BLaER1 (cell line): Measurements from ENCODE around the gene ARHGEF10L.
A peak's percentile ranks its signal among the peaks of the same experiment; 100 is the strongest.

ENCODE experiments used
- H3K27ac ChIP-seq: shearing (Covaris generic); formaldehyde crosslinking; 2 replicates; pipeline ENCODE4 v1.8.1; 2022
- H3K27me3 ChIP-seq: shearing (Covaris generic); formaldehyde crosslinking; 2 replicates; pipeline ENCODE4 v1.8.1; 2022
- H3K36me3 ChIP-seq: shearing (Covaris generic); formaldehyde crosslinking; 2 replicates; pipeline ENCODE4 v1.8.1; 2022
- H3K4me1 ChIP-seq: shearing (Covaris generic); formaldehyde crosslinking; 2 replicates; pipeline ENCODE4 v1.8.1; 2022
- H3K4me2 ChIP-seq: shearing (Covaris generic); formaldehyde crosslinking; 2 replicates; pipeline ENCODE4 v1.8.1; 2022
- H3K4me3 ChIP-seq: shearing (Covaris generic); formaldehyde crosslinking; 2 replicates; pipeline ENCODE4 v1.8.1; 2022
- H3K9ac ChIP-seq: shearing (Covaris generic); formaldehyde crosslinking; 2 replicates; pipeline ENCODE4 v1.8.1; 2022
- H3K9me3 ChIP-seq: shearing (Covaris generic); formaldehyde crosslinking; 2 replicates; pipeline ENCODE4 v1.8.1; 2022
- H4K20me1 ChIP-seq: shearing (Covaris generic); formaldehyde crosslinking; 2 replicates; pipeline ENCODE4 v1.8.1; 2022
- Cebpa-rat ChIP-seq: shearing (Covaris generic); IDR thresholded peaks from 2 replicates; pipeline ENCODE4 v1.8.1; 2022

Gene ARHGEF10L

GRCh38 chr1:17561247-17561548 is 21.7 kb downstream of the ARHGEF10L start:
- Histone ChIP-seq H3K9ac (0 out of 2 replicates have a peak overlapping the region, but pooled peaks have one; percentile 27), H3K4me3 (no peak overlapping the region), H3K4me1 (peaks cover 54% of the 10 kb centered on the region), H3K27ac (peak overlapping the region; percentile 52), H3K27me3 (no peaks in the 10 kb centered on the region), H3K36me3 (no peaks in the 10 kb centered on the region), H3K4me2 (peak overlapping the region; percentile 56), H3K9me3 (no peaks in the 10 kb centered on the region), H4K20me1 (peaks cover 100% of the 10 kb centered on the region)
- TF ChIP-seq Cebpa-rat: no peak

GRCh38 chr1:17561561-17561985 is 22.1 kb downstream of the ARHGEF10L start:
- no peak overlapping the region for H3K4me3 ChIP-seq
- H3K4me2 ChIP-seq: peak overlapping the region; percentile 56; the same call in 1 of the 2 replicates
- H3K36me3 ChIP-seq: no peaks in the 10 kb centered on the region
- no peaks in the 10 kb centered on the region for H3K9me3 ChIP-seq
- TF ChIP-seq Cebpa-rat: no peak
- peak overlapping the region; percentile 52 for H3K27ac ChIP-seq
- 0 out of 2 replicates have a peak overlapping the region, but pooled peaks have one; percentile 19 for H3K9ac ChIP-seq
- peaks cover 100% of the 10 kb centered on the region for H4K20me1 ChIP-seq
- no peaks in the 10 kb centered on the region for H3K27me3 ChIP-seq
- H3K4me1 ChIP-seq: peaks cover 58% of the 10 kb centered on the region

GRCh38 chr1:17562375-17562774 is 22.9 kb downstream of the ARHGEF10L start:
- Histone ChIP-seq H3K36me3 (no peaks in the 10 kb centered on the region), H3K4me3 (no peak overlapping the region), H3K9me3 (no peaks in the 10 kb centered on the region), H3K4me2 (no peak overlapping the region), H4K20me1 (peaks cover 100% of the 10 kb centered on the region), H3K9ac (no peak overlapping the region), H3K27ac (no peak overlapping the region), H3K27me3 (no peaks in the 10 kb centered on the region), H3K4me1 (peaks cover 66% of the 10 kb centered on the region)
- no peak for TF ChIP-seq Cebpa-rat

DNA sequence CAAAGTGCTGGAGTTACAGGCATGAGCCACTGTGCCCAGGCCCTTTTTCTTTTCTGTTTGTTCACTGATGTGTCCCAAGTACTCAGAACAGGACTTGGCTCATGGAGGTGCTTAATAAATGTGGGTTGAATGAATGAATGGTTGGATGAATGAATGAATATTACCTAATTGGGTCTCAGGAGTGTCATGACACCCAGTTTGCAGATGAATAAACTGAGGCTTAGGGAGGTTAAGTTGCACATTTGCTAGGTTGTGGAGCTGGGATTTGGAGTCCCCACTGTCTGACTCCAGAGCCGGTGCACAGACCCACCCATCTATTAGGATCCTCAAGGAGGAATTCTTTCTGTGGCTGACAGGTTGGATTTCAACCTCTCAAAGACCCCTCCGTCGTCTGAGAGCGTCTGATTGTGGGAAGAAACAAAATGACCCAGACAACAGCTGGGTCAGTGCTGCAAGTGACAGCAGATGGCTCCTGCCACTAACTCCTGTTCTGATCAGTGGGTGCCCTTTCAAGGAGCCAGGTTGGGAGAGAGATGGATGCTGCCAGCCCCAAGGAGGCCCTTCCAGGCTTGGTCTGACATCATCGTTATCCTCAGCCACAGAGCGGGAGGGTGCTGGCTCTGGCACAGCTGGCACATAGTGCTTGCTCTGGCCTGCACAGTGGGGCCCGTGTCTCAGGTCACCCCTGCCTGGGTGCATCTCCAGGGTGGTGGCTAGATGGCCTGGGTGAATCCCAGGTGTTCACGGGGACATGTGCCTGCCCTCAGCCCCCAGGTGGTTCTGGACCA is 24.2 kb downstream of the ARHGEF10L start:
- Histone ChIP-seq H3K36me3 (no peaks in the 10 kb centered on the region), H3K9ac (no peak overlapping the region), H3K4me2 (no peak overlapping the region), H3K9me3 (no peaks in the 10 kb centered on the region), H3K27ac (no peak overlapping the region), H3K27me3 (no peaks in the 10 kb centered on the region), H3K4me1 (peaks cover 79% of the 10 kb centered on the region), H3K4me3 (no peak overlapping the region), H4K20me1 (peaks cover 97% of the 10 kb centered on the region)
- no peak for TF ChIP-seq Cebpa-rat

DNA sequence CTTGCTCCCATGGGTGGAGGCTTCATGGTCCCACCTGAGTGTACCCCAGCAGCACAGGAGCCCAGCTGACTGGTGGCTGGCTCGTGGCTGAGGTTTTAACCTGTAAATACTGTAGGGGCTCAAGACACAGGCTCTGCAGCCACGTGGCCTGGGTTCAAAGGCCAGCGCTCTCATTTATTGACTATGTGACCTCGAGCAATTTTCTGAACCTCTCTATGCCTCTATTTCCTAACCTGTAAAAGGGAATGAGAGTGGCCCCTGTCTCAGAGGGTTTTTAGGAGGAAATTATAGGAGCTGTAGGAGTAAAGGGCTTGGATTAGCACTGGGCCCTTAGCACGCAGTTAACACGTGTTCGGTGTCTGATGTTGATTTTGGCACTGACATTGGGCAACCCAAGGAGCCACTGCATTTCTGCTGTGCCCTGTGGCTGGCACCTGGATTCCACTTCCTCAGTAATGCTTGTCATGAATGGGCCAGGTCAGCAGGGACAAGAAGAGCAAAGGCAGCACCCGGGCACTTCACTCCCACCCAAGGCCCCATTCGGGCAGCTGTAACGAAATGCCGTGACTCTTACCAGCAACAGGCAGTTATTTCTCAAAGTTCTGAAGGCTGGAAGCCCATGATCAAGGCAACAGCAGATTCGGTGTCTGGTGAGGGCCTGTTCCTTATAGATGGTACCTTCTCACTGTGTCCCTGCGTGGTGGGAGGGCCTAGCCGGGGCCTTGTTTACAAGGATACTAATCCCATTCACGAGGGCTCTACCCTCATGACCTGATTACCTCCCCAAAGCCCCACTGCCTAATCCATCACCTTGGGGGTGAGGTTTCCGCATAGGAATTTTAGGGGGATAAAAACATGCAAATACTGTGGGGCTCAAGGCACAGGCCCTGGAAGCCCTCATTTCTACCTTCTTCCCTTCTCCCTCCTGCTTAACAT is 25.2 kb downstream of the ARHGEF10L start:
- Histone ChIP-seq H3K4me1 (peaks cover 86% of the 10 kb centered on the region), H3K4me3 (no peak overlapping the region), H3K4me2 (peak overlapping the region; percentile 84), H3K9ac (no peak overlapping the region), H3K27me3 (no peaks in the 10 kb centered on the region), H3K36me3 (no peaks in the 10 kb centered on the region), H4K20me1 (peaks cover 92% of the 10 kb centered on the region), H3K9me3 (no peaks in the 10 kb centered on the region), H3K27ac (no peak overlapping the region)
- no peak for TF ChIP-seq Cebpa-rat

GRCh38 chr1:17565461-17566252 is 26.2 kb downstream of the ARHGEF10L start:
- Histone ChIP-seq H3K9ac (no peak overlapping the region), H3K4me1 (peaks cover 86% of the 10 kb centered on the region), H3K27ac (peak overlapping the region; percentile 32; the same call in 1 of the 2 replicates), H4K20me1 (peaks cover 83% of the 10 kb centered on the region), H3K4me3 (no peak overlapping the region), H3K36me3 (no peaks in the 10 kb centered on the region), H3K27me3 (no peaks in the 10 kb centered on the region), H3K9me3 (no peaks in the 10 kb centered on the region), H3K4me2 (peak overlapping the region; percentile 84)
- no peak for TF ChIP-seq Cebpa-rat

GRCh38 chr1:17566417-17566816 is 26.9 kb downstream of the ARHGEF10L start:
- TF ChIP-seq Cebpa-rat: no peak
- H3K36me3 ChIP-seq: no peaks in the 10 kb centered on the region
- H3K27ac ChIP-seq: peak overlapping the region; percentile 32
- no peak overlapping the region for H3K4me3 ChIP-seq
- no peak overlapping the region for H3K9ac ChIP-seq
- no peaks in the 10 kb centered on the region for H3K27me3 ChIP-seq
- peaks cover 86% of the 10 kb centered on the region for H3K4me1 ChIP-seq
- no peaks in the 10 kb centered on the region for H3K9me3 ChIP-seq
- peak overlapping the region; percentile 84 for H3K4me2 ChIP-seq
- H4K20me1 ChIP-seq: peaks cover 75% of the 10 kb centered on the region

DNA sequence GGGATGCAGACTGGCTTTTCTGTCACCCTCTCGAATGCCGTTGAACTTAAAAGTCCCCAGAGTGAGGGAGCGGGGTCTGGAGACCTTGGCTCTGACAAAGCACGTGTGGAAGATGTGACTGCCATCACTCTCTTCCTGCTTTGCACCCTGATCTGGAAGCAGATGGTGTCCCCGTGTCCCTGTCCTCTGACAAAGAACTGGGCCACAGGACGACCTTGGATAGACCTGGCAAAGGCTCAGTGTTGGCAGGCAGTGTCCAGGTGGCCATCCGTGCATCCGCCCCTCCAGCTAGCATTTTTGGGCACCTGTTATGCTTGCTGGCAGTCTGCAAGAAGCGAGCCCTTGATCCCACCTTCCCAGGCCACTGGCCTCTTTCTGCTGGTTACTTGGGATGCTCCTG is 27.4 kb downstream of the ARHGEF10L start:
- no peak for TF ChIP-seq Cebpa-rat
- Histone ChIP-seq H3K4me1 (peaks cover 86% of the 10 kb centered on the region), H3K36me3 (no peaks in the 10 kb centered on the region), H3K27me3 (no peaks in the 10 kb centered on the region), H4K20me1 (peaks cover 70% of the 10 kb centered on the region), H3K4me3 (no peak overlapping the region), H3K4me2 (peak overlapping the region; percentile 84; the same call in 1 of the 2 replicates), H3K9me3 (no peaks in the 10 kb centered on the region), H3K27ac (peak overlapping the region; percentile 32; the same call in 1 of the 2 replicates), H3K9ac (no peak overlapping the region)

GRCh38 chr1:17567582-17567981 is 28.1 kb downstream of the ARHGEF10L start:
- Histone ChIP-seq H3K36me3 (no peaks in the 10 kb centered on the region), H3K4me3 (no peak overlapping the region), H3K9me3 (no peaks in the 10 kb centered on the region), H3K4me2 (peak overlapping the region; percentile 84; the same call in 1 of the 2 replicates), H3K4me1 (peaks cover 91% of the 10 kb centered on the region), H4K20me1 (peaks cover 64% of the 10 kb centered on the region), H3K27me3 (no peaks in the 10 kb centered on the region), H3K27ac (no peak overlapping the region), H3K9ac (no peak overlapping the region)
- no peak for TF ChIP-seq Cebpa-rat
